ENCODE results near the gene SEMA3F. TPM values are rescaled to one million over a fixed set of nuclear protein-coding genes. Genes with fewer than 3 reads are reported as not detected.

The SEMA3F gene
- total and polyA plus RNA-seq, 8 donors: 26.0 to 56.2 (median 46.7) TPM

DNA sequence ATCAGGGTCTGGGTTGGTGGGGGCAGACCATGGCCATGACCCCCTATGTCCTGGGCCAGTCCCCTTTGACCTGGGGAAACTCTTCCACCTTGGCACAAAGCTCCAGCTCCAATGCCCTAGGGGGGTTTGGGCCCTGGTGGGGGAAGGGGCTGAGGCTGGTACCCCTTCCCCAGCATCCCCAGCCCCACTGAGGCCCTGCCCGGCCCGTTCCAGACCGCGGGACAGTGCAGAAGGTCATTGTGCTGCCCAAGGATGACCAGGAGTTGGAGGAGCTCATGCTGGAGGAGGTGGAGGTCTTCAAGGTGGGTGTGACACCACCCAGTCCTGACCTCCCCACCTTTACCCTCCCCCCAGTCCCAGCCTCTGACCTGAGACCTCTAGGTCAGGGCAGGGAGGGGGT is 30.1 kb downstream of the SEMA3F start:
- no peak overlapping the region for H3K27ac ChIP-seq
- no peak for DNase-seq
- ATAC-seq: no peak
- intact Hi-C loops (cut with DNase I): loop anchor here in 1 of 2 donors (5.0 kb wide), 1 partner anchor 58 kb away; no protein-coding TSS in a partner anchor
- peaks cover 0 to 36% of the 10 kb centered on the region in 2 donors for H3K36me3 ChIP-seq
- TF ChIP-seq, protein P1, sequence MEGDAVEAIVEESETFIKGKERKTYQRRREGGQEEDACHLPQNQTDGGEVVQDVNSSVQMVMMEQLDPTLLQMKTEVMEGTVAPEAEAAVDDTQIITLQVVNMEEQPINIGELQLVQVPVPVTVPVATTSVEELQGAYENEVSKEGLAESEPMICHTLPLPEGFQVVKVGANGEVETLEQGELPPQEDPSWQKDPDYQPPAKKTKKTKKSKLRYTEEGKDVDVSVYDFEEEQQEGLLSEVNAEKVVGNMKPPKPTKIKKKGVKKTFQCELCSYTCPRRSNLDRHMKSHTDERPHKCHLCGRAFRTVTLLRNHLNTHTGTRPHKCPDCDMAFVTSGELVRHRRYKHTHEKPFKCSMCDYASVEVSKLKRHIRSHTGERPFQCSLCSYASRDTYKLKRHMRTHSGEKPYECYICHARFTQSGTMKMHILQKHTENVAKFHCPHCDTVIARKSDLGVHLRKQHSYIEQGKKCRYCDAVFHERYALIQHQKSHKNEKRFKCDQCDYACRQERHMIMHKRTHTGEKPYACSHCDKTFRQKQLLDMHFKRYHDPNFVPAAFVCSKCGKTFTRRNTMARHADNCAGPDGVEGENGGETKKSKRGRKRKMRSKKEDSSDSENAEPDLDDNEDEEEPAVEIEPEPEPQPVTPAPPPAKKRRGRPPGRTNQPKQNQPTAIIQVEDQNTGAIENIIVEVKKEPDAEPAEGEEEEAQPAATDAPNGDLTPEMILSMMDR (IDR thresholded peaks at IDR 0.05): no peak
- no peak overlapping the region for H3K4me3 ChIP-seq
- no peaks in the 10 kb centered on the region for H3K4me1 ChIP-seq
- no peaks in the 10 kb centered on the region for H3K27me3 ChIP-seq
- no peaks in the 10 kb centered on the region for H3K9me3 ChIP-seq

DNA sequence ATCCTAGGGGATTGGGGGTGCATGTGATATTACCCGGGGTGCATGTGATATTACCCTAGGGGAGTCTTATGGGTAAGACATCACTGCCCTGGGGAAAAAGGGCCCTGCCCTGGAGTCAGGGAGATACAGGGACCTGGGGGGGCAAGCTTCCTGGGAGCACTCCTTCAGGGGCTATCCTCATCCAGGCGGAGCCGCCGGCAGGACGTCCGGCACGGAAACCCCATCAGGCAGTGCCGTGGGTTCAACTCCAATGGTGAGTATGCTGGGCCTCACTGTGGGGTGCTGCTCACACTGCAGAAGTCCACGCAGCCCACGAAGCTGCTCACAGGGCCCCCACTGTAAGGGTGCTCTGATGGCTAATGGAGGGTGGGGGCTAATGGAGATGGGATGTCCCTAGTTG is 31.0 kb downstream of the SEMA3F start:
- Histone ChIP-seq H3K27ac (no peak overlapping the region), H3K9me3 (no peaks in the 10 kb centered on the region), H3K4me1 (peaks cover 0 to 5% of the 10 kb centered on the region in 2 donors), H3K36me3 (peaks cover 0 to 36% of the 10 kb centered on the region in 2 donors), H3K4me3 (no peak overlapping the region), H3K27me3 (no peaks in the 10 kb centered on the region)
- DNase-seq (no peak), ATAC-seq (no peak)
- TF ChIP-seq, protein P1 (IDR thresholded peaks at IDR 0.05): no peak
- intact Hi-C loops (cut with DNase I): loop anchor here in 1 of 2 donors (5.0 kb wide), 1 partner anchor 59 kb away; no protein-coding TSS in a partner anchor

DNA sequence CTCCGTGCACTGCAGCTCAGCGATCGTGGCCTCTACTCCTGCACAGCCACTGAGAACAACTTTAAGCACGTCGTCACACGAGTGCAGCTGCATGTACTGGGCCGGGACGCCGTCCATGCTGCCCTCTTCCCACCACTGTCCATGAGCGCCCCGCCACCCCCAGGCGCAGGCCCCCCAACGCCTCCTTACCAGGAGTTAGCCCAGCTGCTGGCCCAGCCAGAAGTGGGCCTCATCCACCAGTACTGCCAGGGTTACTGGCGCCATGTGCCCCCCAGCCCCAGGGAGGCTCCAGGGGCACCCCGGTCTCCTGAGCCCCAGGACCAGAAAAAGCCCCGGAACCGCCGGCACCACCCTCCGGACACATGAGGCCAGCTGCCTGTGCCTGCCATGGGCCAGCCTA is 32.6 kb downstream of the SEMA3F start:
- peaks cover 0 to 3% of the 10 kb centered on the region in 2 donors for H3K27me3 ChIP-seq
- TF ChIP-seq, protein P1 (IDR thresholded peaks at IDR 0.05): no peak
- ATAC-seq (no peak), DNase-seq (no peak)
- H3K27ac ChIP-seq: no peak overlapping the region
- no peaks in the 10 kb centered on the region for H3K9me3 ChIP-seq
- peaks cover 0 to 33% of the 10 kb centered on the region in 2 donors for H3K36me3 ChIP-seq
- H3K4me3 ChIP-seq: no peak overlapping the region
- intact Hi-C loops (cut with DNase I): loop anchor here in 1 of 2 donors (5.0 kb wide), 1 partner anchor 60 kb away; no protein-coding TSS in a partner anchor
- H3K4me1 ChIP-seq: peaks cover 1 to 9% of the 10 kb centered on the region in 2 donors

DNA sequence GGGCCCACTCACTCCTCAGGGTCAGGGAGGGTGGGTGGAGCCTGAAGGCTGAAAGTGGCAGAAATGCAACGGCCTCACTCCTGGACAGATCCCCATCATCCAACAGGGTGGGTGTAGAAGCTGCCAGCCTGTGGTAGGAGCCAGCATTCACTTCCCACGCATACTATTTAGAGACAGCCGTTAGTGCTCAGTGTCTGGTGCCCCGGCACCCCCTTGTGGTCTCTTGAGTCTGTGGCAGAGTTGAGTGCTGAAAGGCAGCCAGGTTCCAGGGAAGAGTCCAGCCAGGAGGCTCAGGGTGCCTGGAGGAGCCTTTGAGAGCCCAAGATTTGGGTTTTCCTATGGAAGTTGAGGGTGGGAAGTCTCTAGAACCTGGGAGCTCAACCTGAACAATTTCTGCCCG is 34.1 kb downstream of the SEMA3F start:
- H3K27ac ChIP-seq: no peak overlapping the region

DNA sequence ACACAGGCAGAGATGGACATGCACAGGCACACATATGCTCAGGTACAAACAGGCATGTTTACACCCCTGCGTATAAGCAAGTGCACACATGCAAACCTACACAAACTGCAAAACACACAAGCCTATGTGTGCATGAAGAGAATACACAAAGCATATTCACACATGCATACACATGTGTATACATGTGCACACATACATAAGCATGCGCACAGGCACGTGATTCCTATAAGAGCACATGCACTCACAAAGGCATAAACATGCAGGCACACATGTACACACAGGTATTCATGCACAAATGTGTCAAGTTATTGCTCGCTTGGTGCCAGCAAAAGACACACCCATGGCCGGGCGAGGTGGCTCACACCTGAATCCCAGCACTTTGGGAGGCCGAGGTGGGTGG is 34.9 kb downstream of the SEMA3F start:
- intact Hi-C loops (cut with DNase I): loop anchor here in 1 of 2 donors (5.0 kb wide), 3 partner anchors 37 to 82 kb away; no protein-coding TSS in a partner anchor
- DNase-seq (no peak), ATAC-seq (no peak)
- Histone ChIP-seq H3K36me3 (peaks cover 0 to 20% of the 10 kb centered on the region in 2 donors), H3K27ac (no peak overlapping the region), H3K4me3 (no peak overlapping the region), H3K9me3 (no peaks in the 10 kb centered on the region), H3K4me1 (peaks cover 4 to 29% of the 10 kb centered on the region in 2 donors), H3K27me3 (peaks cover 21 to 26% of the 10 kb centered on the region in 2 donors)
- TF ChIP-seq, protein P1 (IDR thresholded peaks at IDR 0.05): no peak

More for the DNA sequence above, 34.1 kb downstream of the SEMA3F start:
- H3K4me1 ChIP-seq: peaks cover 4 to 23% of the 10 kb centered on the region in 2 donors
- H3K4me3 ChIP-seq: no peak overlapping the region
- DNase-seq (peak in 3 of 4 donors; percentile 64 to 87 (median 72)), ATAC-seq (peak; percentile 83)
- TF ChIP-seq, protein P1 (IDR thresholded peaks at IDR 0.05): peak; percentile 63 to 73
- intact Hi-C loops (cut with DNase I): loop anchor here in 1 of 2 donors (5.0 kb wide), 1 partner anchor 62 kb away; no protein-coding TSS in a partner anchor
- peaks cover 0 to 27% of the 10 kb centered on the region in 2 donors for H3K36me3 ChIP-seq
- peaks cover 15 to 19% of the 10 kb centered on the region in 2 donors for H3K27me3 ChIP-seq
- H3K9me3 ChIP-seq: no peaks in the 10 kb centered on the region

Measured in left lung (tissue), 10 donors.